HG02798 (cell line): ENCODE data around the gene TEKT2.

Source experiments
- ATAC-seq: cut with Tn5 transposase; IDR thresholded peaks from one replicate; pipeline ENCODE4 v1.9.1; 2021; ENCODE audit warnings: mild to moderate bottlenecking; ENCODE audit not compliant: unreplicated experiment, poor library complexity

TEKT2 gene

DNA sequence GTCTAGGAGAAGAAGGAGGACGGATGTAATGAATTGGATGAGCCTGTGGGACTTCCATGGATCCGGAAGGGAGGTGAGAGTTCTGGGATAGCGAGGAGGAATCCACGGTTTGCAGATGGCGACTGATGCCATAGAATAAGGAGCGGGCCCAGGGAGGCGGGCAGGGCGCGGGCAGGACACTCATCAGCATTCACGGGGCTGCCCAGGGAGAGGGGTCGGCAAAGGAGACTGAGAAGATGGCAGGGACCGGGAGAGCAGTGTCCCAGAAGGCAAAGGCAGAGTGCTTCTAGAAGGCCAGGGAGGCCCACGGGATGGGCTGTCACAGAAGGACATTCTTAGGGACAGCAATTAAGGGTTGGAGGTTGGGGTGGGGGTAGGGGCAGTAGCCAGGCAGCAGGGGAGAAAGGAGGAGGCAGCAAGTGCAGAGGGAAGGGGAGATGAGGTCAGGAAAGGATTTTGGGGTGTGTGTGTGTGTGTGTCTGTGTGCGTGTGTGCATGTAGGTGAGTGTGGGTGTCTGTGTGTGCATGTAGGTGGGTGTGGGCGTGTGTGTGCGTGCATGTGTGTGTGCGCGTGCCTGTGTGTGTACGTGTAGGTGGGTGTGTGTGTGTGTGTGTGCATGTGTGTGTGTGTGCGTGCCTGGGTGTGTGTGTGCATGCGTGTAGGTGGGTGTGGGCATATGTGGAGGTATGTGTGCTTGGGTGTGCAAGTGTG lies 42.3 kb downstream of the TEKT2 start:
- ATAC-seq, result no peak

DNA sequence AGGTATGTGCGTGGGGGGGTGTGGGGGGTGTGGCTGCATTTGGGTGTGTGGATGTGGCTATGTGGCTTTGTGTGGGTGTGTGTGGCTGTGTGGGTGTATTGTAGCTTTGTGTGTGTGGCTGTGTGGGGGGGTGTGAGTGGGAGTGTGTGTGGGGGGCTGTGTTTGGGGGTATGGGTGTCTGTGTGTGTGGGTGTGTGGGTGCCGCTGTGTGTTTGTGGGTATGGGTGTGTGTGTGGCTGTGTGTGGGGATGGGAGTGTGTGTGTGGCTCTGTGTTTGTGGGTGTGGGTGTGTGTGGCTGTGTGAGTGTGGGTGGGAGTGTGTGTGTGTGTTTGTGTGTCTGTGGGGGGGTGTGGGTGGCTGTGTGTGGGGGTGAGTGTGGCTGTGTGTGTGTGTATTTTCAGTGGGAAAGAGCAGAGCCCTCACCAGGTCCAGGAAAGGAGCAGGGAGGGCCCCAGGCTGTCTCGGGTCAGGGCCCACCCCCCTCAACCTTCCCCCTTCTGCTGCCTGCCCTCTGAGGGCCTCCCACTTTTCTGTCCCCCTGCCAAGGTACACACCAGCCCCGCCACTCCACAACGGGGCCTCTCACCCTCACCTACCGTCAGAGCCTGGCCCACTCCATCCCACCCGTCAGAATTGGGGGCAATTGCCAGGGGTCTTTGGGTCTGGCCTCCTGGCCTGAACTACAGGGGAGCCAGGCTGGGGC lies 43.1 kb downstream of the TEKT2 start:
- no peak for ATAC-seq

DNA sequence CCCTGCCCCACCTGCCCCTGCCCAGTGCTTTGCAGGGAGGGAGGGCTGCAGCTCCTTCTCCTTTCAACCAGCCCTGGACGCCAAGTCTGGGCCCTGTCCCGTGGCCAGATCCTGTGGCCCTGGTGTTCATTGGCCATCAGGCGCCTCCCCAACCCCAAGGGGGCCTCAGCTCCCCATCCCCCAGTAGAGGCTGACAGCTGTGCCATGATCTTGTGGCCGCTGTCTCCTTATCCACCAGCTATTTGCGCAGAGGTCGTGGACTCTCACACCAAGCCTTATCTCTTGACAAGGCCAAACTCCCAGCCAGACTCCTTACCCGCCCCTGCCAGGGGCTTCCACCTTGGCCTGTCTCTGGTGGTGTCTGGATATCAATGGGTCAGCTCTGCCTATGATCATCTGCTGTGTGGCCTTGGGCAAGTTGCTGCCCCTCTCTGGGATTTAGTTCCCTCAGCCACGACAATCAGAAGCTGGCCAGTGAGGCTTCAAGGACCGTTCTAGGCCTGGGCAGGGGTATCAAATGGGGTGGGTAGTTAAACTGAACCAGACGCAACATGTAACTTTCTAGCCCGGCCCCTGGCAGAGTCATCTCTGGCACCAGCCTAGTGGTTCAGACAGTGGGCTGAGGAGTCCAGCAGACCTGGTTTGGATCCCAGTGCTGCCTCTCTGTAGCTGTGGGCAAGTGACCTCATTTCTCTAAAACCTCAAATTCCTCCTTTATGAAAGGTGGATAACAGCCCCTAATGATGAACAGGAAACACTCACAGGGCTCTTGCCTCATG lies 44.4 kb downstream of the TEKT2 start:
- ATAC-seq, result no peak

DNA sequence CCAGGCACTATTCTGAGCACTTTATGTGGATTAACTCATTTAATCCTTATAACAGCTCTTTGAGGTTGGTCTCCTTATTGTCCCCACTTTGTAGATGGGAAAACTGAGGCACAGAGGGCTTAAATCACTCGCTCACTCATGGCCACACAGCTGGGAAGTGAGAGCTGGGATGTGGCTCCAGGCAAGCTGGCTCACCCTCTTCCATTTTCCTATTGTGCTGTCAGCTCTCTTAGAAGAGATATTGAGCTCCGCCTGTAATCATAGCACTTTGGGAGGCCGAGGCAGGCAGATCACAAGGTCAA lies 45.0 kb downstream of the TEKT2 start:
- no peak for ATAC-seq

DNA sequence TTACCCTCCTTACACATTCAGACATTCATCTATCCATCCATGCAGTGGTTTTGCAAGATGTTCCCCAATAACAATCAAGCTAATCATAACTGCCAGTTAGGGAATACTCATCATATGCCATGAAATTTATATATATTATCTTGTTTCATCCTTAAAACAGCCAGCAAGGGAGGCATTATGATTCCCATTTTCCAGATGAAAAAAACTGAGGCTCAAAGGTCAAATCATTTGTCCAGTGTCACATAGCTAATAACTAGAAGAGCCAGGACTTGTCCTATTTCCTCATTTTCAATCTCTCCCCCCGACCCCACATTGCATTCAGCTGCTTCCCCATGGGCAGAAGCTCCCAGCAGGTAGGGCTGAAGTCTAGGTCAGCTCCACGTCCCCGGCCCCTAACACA lies 48.1 kb downstream of the TEKT2 start:
- ATAC-seq, result no peak

DNA sequence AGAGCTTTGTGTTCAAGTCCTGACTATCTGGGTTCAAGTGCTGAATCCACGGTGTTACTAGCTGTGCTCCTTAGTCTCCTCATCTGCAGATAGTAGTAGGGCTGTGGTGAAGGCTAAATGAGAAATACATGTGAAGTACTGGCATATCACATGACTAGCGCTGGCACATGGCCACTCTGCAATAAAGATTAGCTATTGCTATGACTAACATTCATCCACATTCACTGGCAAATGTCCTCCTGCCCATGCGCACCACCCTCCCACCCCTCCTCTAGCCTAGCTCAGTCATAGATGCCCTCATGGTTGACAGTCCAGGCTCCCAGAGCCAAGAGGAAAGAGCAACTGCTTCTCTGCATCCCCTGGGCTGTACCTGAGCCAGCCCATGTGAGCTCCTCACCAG lies 49.6 kb downstream of the TEKT2 start:
- ATAC-seq, result no peak

DNA sequence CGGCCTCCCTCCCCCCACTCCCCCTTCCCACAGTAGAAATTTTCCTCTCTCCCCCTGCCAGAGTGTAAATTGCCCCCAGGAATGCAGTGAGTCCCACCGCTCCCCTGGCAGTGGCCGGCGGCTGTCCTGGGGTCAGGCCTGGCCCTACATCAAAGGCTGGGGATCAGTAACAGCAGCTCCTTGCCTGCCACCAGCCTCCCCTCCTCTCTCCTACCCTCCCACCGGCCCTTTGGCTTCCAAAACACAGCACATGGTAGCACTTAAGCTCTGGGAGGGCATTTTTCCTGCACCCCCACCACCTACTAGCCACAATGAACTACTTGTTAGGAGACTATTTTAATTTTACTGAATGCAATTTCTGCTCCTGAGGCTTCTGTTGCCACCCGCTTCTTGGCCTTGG lies 50.1 kb downstream of the TEKT2 start:
- ATAC-seq, result no peak

DNA sequence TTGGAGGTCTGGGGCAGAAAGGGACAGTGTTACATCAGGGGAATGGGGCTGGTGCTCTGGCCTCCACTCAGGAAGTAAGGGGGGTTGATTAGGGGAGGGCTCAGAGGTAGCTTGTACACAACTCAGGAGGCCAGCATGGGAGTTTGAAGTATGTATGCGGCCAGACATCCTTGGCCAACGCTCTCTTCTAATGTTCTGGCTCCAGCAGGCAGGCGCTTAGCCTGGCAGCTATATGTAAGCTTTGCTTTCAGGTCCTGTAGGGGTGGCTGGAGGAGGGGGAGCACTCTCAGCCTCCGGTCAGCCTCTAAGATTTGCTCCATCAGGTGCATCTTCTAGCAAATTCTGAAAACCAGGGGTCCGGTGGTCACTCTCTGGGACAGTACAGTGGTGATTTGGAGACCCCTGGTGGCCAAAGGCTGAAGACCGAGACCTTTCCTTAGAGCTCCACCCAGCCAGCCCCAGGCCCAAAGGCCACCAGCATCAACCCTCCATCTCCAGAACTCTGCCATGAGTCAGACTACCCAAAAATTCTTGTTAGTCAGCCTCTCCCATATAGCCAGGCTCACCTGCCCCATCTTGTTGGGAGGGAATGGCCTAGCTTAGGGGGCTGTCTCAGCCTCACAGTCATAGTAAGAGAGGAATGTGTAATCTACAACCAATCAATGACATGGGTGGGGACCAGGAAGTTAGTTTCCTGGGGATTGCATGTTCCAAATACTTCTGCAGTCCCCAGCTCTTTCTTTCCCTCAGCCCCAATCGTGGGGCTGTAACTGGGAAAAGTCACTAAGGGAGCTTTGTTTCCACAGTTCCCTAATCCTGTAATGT lies 50.8 kb downstream of the TEKT2 start:
- no peak for ATAC-seq

DNA sequence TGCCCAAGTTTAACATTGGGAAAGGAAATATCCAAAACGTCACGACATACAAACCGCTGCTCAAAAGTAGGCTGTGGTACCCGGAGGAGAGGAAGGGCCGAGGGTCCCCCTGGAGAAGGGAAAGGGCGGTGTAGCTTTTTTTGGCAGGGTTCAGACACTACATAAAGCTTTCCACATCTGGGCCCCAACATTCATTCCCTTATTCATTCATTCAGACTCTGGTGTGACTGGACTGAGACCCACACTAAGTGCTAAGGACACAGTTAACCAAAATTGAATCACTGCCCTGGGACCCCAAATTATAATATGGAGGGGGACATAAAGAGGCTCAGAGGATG lies 51.4 kb downstream of the TEKT2 start:
- no peak for ATAC-seq

DNA sequence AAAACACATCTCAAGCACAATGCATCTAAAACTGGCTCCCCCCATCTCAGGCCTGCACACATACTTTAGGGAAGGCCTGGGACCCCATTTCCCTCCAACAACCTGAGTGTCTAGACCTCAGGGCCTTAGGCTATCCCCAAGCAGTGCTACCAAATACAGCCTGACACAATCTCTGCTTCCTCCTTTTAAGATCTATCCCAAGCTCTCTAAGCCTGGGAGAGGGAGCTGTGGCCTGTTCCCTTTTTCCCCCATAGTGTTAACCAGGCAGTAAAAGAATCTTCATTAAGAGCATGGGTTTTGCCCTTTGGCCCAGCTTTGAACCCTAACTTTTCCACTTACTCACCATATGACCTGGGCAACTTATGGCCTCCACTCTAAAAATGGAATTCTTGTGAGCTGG lies 51.9 kb downstream of the TEKT2 start:
- ATAC-seq, result no peak

DNA sequence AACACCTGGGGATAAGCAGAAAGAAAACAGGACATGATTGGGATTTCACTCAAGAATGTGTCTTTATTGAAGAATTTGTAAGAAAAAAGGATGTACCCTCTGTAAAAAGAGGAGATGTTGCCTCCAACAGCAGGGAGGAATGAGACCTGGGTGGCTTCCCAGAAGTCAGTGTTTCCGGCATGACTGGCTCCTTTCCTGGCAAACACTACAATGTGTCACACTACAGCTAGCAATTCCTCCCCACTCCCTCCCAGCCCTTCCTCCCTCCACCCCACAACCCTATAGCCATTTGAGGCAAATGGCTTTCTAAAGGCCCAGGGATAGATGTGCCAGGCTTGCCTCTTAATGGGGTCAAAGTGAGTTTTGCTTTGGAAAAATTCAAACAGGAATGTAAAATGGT lies 52.6 kb downstream of the TEKT2 start:
- ATAC-seq, result no peak

DNA sequence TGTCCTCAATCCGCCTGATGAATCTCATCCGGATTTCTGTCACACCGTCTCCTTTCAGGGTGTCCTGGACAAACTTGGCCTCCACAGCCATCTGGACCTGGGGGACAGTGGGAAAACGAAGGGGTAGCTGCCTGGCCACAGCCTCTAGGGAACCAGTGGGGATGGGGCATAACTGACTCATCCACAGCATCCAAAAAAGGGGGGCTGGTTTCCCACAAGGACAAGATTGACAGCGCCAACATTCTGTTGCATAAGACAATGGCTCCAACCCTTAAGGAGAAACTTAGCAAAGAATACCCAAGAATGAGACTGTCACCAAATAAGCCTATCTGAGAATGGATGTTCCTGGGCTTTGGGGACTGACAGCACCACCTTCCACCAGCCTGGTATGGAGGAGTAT lies 53.3 kb downstream of the TEKT2 start:
- ATAC-seq, result no peak

DNA sequence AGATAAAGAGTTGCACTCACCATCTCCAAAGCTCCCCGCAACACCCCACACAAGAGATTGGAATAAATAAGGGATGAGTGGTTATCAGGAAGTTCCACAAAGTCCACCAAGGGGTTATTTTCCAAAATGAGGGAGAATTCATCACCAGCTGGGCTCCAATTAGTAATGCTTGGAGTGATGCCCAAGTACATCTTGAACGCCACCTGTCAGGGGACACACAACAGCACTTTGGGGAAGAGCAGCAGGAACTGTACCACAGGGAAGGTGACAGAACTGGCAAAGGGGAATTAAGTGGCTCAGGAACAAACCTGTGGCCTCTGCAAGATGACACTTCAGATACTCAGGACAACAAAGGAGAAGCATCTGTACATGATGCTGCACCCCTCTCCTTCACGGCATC lies 53.9 kb downstream of the TEKT2 start:
- ATAC-seq, result no peak
